ENCODE data around the gene AKAP3.
A peak's percentile ranks its signal among the peaks of the same experiment; 100 is the strongest.

The AKAP3 gene

DNA sequence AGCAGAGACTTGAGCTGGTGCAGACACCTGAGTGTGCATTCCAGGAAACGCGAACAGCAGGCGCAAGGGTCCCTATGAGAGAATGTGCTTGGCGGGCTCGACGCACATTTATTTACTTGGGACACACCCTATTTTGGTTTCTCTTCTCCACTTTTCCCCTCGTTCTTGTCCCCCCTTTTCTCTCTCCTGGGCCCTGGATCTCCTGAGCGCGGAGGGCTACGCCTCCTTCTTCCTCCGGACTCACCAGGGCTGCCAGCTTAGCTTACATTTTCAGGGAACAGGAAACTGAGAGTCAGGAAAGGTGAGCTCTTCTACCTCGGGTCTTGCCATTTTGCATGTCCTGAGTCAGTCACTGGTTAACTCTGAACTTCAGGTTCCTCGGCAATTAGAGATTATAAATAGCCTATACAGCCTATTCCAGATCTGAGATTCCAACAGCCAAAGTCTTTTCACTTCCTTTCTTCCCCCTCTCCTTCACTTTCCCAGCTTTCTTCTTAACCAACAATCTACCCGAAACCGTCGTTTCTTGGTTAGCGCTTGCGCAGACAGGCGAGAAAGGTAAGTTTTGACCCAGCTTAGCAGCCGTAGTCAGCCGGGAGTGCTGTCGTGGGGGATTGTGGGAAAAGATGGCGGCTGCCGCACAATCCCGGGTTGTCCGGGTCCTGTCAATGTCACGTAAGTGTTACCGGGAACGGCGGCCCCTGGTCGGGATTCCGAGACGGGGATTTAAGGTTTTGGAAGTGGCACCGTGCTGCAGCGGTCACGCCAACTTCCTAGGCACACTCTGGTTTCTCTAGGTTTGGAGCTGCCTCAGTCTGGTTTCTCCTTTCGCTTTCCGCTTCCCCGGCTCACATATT lies at the start of gene AKAP3, which contains the start of gene NDUFA9:
Gene AKAP3, minus strand, starts transcription at position 551 of the 857 bp plus-strand sequence. CDS start 10,855 bp downstream, outside the sequence.
Gene NDUFA9, plus strand, starts transcription at position 614 of the 857 bp plus-strand sequence. Its CDS starts 13 bp downstream, at position 627.
- DNase-seq: peak; percentile 56

DNA sequence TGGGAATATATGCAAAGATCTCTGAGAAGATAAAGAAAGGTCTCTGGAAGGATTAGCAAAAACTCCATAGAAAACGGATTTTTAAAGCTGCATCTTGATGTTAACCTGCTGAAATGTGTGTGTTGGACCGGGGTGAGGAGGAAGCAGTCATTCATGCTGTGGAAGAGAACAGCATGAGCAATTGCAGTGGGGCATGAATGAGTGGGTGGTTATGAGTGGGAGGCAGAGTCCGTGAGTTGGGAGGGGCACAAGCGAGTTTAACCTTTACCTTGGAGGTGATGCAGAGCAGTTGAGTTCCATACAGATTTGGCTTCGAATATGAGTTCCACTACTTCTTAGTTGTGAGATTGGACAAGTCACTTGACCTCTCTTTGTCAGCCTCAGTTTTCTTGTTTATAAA lies 41.9 kb upstream of the AKAP3 start:
- no peak for DNase-seq

DNA sequence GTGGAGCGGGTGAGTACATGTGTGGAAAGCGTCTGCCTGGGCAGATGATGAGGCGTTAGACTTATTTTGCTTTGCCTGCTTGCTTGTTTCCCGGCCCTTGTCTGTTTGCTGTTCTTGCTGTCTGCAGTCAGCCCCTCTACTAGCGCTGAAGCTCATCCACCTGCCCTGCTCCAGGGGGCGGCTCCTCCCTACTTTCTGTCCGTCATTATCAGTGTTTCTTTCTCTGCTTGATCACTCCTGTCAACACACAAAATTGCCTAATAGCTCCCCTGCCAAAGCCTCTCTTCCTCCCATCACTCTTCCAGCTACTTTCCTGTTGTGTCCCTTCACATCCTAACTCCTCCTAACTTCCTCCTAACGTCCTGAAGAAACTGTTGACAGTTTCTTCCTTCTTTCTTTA lies 36.5 kb upstream of the AKAP3 start:
- DNase-seq: no peak

DNA sequence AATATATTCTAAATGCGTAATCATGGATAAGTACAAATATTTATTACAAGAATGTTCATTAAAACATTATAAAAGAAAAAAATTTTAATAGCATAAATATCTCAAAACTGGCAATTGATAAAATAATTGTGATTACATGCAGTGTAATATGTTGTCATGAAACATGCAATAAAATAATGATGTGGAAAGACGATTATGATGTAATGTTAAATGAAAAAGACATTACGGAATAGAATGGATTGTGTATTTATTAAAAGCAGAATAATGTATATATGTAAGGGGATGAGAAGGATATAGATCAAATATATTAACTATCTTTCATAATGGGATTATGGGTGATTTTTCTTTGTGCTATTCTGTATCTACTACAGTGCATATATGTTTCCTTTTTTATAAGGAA lies 32.9 kb upstream of the AKAP3 start:
- DNase-seq: no peak

DNA sequence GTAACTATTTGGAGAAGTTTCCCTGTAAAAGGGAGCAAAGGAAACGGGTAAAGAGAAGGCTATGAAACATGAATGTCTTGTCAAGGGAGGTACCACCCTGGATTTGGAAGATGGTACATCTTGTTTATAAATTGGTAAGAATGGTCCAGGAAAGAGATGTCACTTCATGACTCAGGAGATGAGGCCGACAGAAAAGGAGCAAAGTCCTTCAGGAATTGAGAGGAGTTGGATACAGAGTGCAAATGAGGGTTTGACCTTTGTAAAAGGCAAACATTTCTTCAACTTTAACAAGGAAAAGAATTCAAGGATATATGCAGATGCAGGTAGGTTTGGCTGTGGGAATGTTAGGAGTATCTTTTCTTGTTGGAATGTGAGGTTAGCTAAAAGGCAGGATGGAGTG lies 30.9 kb upstream of the AKAP3 start:
- no peak for DNase-seq

DNA sequence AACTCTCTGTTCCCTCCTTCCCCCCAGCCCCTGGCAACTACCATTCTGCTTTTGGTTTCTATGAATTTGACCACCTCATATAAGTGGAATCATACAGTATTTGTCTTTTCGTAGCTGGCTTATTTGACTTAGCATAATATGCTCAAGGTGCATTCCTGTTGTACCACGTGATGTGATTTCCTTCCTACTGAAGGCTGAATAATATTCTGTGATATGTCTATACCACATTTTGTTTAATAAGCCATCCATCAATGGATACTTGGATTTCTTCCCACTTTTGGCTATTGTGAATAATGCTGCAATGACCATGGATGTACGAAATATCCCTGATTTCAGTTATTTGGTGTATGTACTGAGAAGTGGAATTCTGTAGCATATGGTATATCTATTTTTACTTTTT lies 16.4 kb upstream of the AKAP3 start:
- DNase-seq: no peak

DNA sequence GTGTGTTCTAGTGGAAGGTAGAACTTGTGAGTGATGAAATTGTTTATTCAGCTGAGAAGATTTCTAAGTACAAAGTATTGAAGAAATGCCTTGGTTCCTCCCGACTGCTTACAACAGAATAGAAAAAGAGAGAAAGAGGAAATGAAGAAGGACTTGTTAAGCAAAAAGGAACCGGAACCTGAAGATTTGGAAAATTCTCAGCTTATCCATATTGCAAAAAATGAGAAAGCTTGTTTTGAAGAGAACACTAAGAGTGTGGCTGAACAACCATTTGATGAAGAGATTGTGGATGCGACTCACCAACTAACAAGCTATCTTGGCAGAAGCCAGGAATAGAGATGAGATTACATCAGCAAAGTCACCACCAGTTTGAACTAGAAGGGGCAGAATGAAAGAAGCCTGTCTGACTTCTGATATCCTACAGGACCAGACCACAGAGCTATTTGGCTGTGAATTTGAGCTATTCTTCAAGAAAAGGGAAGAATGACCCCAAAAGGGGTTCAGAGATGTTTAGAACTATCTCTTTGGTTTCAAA lies 15.2 kb upstream of the AKAP3 start:
- DNase-seq: no peak

DNA sequence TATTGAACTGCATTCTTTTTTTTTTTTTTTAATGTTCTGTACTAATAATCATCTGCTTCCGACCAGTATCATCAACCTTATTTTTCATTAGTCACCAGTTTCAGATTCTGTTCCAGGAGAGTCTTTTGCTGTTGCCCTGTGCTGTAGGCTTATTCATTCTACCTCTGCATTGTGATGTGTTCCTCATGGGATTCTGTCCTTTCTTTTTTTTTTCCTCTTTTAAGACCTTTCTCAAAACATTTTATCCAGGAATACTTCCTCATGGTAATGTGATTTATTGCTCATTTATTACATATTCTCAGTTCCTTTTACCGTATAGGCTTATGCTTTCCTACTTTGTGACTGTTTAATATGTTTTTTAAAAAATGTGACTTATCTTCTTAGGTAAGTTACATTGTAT lies 4.8 kb upstream of the AKAP3 start:
- DNase-seq: no peak

DNA sequence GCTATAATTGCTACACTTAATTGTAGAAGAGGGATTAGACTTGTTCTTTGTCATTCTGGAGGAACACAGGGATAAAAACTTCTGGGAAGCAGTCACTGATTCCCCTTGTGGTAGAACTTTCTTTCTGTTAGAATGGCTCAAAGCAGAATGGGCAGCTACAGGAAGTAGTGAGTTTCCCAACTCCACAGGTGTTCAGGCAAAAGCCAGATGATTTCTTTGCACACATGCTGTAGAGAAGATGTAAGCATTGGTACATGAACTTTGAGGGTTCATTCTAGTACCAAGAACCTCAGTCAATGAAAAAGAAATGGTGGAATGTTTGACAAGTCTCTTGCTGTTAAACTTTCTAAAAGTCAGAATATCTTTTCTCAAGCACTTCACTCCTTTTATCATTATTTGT lies 4.4 kb upstream of the AKAP3 start:
- no peak for DNase-seq

DNA sequence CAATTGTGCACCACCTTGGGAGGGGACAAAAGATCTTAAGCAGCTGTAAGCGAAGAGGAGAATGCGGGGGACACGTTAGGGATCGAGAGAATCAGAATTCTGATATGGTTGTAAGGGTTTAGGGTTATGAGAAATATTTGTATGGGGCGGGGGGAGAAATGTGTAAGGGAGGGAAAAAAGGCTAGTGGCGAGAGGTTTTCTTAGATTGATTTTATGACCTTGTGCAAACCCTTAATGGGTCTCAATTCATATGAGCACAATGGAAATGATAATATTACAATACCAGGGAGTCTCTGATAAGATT lies 459 bp upstream of the AKAP3 start:
- no peak for DNase-seq

DNA sequence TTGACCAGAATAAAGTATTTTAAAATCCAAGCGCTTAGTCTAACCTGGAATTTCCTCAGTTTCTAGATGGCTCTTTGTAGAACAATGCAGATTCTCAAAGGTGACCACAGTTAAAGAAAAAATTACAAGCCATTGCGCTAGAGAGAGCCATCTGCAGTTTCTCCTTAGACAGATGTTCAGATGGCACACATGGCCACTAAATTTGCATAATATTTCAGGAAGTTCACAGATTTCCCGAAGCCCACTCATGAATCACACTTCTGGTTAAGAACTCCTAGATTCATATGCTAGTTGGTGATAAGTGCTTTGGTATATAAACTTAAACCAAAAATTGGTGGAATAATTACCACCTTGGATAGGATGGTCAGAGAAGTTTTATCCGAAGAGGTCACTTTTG lies 749 bp downstream of the AKAP3 start:
- DNase-seq: no peak

DNA sequence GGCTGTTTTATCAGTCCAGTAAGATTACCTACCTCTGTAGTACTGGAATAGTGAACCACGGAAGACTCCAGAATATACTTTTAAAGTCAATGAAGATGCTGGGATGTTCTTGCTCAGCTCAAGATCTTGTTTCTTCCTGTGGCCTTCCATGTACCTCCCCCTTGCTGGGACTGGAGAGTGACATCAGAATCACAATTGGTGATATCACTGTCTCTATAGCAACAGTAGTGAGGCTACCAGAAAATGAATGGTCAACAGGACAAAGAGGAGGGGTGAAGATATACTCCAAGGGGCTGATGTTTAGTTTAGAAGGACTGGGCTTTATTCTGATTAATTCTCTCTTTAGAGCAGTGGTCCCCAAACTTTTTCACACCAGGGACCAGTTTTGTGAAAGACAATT lies 3.8 kb downstream of the AKAP3 start:
- DNase-seq: no peak

DNA sequence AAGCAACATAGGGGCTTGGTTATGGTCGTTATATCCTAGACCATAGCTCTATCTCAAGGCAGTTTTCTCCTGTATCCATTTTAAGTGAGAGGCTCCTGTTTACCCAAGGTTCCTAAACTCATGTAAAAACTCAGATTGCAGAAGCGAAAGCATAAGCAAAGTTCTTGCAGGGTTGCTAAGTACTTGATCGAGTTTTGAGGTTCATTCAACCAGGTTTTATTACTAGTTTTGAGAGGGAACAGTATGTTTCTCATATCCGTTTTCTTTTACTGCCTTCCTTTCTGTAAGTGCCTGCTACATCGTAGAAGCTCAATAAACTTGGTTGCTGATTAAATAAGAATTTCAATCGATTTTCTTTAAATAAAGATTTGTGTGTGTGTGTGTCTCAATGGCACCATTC lies 5.1 kb downstream of the AKAP3 start:
- no peak for DNase-seq

DNA sequence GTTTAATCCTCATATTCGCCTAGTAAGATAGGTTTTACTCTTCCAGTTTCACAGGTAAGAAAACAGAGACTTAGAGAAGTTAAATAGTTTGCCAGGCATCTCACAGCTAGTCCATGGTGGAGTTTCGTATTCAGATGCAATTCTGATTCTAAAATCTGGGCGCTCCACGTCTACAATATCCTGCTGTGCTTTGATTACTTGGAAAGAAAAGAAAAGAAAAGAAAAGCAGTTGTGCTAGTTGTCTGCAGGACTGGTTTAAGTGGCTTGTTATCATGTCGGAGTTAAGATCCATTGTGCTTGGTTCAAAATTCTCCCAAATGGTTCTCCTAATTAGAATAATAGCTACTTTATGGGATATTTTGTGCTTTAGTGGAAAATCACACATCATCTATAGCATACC lies 18.6 kb downstream of the AKAP3 start:
- DNase-seq: no peak

DNA sequence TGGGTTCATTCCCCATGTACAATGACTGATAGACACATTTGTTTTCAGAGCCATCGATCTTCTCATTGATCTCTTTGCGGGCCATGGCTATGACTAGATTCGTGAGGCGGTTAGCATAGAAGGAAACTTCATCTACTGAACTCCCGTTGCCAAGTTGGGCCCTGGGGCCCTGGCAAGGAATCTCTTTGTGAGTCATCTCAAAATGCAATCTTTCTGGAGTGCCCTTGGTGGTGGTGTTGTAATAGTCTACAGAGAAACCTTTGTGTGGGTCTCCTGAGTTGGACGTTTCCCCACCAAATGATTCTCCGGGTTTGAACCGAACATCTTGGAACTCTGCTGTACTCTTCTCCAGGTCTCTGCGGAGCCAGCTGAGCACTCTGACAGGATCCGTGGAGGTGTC lies 20.4 kb downstream of the AKAP3 start:
- no peak for DNase-seq

DNA sequence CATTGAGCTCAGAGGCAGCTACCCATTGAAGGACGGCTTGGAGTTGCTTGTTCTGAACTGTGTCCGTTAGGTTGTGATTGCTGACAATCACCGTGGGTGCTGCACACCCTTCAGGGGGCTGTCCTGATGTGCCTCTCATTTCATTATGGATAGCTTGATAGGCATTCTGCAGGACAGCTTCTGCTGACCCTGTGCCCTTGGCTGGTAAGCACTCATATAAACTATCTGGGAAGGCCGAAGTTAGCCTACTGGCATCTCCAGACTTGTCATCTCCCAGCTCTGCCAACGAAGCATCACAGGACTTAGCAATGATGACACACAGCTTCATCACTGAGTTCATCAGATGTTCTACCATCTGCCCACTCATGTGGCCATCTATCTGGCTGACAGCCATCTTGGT lies 22.3 kb downstream of the AKAP3 start:
- DNase-seq: no peak

DNA sequence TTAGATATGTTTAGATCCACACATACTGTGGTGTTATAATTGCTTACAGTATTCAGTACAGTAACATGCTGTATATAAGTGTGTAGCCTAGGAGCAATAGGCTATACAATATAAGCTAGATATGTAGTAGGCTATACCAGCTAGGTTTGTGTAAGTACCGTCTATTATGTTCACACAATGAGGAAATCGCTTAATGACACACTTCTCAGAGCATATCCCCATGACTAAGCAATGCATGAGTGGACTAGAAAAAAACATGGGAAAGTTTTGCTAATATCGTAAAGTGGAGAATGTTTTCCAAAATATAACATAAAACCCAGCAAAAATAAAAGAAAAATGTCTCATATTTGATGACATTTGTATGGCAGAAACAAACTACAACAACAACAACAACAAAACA lies 27.3 kb downstream of the AKAP3 start:
- no peak for DNase-seq

DNA sequence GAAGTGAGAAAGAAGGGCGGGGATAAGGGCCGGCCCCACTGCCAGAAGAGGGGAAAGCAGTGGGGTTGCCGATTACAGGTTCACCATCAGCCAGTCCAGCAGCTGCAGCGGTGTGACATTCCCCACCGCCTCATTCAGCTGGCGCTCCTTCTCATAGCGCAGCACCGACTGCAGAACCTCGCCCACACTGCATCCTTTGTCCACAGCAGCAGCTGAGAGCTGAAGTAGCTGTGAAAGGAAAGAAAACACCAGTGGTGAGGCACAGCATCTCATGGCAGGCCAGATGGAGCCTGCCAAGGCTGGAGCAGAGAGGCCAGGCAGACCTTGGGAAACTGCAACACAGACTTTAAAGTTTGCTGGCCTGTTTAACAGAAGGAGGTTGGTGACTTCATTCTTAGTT lies 33.2 kb downstream of the AKAP3 start:
- DNase-seq: no peak

DNA sequence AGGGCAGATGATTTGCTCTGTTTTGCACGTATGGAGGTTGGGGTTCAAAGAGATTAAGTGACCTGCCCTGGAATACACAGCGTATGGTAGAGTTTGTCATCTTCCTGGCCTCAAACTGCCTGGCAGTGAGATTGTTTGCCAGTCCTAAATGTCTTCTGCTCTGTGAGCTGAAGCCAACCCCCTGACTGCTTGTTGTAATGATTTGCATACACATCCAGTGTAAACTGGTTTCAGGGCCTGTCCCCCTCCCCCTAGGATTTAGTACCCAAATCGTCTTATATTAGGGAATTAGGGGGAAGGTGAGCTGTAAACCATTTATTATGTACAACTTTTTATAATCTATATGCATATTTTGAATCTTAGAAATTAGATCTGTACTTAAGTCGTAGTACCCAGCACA lies 38.4 kb downstream of the AKAP3 start:
- no peak for DNase-seq

DNA sequence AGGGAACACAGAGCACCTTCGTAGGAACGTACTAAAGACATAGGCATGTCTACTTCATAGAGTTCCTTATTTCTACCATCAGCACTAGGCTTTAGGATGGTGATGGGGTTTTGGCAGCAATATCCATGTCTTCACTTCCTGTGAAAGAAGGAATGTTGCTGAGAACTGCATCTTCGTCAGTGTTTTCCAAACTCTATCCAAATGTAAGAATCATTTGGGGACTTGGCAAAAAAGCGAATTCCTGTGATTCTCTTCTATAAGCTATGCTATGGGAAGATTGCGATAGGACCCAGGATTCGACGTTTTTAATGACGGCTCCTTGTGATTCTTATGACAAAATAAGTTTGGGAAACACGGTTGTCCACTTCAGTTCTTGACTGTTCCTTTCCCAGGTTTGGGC lies 39.8 kb downstream of the AKAP3 start:
- no peak for DNase-seq

DNA sequence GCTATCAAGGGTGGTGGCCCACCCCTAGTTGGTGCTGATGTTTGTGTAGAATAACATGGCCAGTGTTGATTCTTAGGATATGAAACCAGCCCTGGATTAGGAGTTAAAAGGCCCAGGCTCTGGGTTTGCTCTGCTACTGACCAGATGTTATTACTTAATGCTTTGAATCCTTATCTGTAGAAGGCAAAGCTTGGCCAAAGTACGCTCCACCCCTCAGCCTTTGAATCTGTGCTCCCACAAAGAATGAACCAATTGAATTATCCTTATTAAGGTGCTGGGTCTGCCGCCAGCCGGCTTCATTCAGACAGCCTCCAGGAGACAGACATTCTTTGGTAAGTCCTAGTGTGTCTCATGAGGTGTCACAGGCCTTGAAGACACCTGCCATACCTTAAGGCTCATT lies 41.8 kb downstream of the AKAP3 start:
- no peak for DNase-seq

DNA sequence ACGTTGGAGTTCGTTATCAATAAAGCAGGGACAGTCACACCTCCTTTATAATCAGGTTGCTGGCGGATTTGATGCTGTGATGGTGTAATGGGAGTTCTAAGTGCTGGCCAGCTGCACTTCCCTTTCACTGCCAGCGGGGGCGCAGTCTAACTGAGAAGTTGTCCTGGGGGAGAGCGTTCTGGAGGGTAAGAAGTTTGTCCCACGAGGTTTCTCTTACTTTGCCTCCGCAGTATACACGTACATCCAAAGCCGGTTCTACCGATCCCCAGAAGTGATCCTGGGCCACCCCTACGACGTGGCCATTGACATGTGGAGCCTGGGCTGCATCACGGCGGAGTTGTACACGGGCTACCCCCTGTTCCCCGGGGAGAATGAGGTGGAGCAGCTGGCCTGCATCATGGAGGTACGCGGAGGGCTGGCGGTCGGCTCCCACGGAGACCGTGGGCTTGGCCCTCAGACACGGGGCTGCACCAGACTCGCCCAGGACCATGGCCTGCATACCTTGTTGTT lies 44.1 kb downstream of the AKAP3 start:
- DNase-seq: peak; percentile 13

DNA sequence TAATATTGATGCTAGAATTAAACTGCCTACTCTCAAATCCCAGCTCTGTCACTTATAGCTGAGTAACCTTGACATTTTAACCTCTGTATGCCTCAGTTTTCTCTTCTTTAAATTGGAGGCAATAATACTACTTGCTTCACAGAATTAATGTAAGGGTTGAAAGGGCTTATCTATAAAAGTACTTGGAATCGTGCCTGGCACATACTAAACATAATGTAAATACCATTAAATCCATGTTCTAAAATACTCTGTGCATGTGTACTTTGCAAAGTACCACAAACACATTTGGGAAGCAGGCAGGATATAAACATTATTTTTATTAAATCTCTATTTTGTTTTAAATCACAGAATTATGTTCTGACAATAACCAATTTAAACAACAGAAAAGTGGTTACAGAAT lies 44.9 kb downstream of the AKAP3 start:
- no peak for DNase-seq

DNA sequence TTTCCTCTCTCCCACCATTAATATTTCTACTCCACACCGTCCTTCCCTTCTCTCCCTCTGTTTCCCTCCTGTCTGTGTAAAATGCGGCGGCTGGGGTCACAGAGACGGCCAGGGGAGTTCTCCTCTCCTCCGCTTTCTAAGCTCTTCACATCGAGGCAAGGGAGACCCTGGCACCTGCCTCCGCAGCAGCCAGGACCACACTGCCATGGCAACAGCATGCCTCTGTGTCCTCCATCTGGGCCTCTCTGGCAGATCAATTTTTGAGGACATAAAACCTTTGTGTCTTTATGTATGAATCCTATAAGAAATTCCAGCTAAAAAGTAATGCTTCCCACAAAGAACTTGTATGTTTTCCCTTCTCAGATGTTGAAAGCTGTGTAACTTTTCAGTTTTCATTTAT lies 45.4 kb downstream of the AKAP3 start:
- no peak for DNase-seq

DNA sequence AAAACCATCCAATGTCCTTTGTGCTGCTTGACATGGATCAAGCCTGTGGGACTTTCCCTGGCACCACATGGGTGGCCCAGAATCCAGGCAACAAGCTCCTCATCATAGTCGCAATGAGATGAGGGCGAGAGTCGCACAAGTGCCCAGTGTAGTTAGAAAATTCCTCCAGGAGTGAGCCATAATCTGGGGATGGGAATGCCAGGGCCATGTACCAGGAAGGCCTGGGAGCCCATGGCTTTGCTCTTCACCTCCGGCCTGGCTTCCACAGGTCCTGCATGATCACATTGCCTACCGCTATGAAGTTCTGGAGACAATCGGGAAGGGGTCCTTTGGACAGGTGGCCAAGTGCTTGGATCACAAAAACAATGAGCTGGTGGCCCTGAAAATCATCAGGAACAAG lies 53.0 kb downstream of the AKAP3 start:
- no peak for DNase-seq
